ENCODE measurements around the gene DSCAML1.

DSCAML1 gene

DNA sequence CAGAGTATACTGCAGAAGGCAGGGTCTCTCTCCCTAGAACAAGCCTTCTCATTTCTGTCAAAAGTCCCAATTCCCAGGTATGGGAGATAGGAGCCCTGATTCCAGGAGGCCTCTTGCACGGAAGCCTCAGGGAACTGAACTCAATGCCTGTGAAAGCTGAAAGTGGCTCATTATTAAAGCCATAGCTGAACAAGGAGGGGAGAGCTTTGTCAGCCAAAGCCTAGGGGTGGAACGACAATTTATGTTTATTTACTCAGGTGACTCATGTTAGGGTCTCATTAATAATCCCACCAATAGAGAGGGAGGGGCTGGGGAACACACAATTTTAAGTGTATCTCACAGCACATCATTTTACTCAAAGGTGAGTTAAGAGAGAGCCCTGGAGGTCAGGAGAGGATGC, 44.9 kb downstream of the DSCAML1 start:
- DNase-seq (ENCODE audit: low read depth) = no peak

DNA sequence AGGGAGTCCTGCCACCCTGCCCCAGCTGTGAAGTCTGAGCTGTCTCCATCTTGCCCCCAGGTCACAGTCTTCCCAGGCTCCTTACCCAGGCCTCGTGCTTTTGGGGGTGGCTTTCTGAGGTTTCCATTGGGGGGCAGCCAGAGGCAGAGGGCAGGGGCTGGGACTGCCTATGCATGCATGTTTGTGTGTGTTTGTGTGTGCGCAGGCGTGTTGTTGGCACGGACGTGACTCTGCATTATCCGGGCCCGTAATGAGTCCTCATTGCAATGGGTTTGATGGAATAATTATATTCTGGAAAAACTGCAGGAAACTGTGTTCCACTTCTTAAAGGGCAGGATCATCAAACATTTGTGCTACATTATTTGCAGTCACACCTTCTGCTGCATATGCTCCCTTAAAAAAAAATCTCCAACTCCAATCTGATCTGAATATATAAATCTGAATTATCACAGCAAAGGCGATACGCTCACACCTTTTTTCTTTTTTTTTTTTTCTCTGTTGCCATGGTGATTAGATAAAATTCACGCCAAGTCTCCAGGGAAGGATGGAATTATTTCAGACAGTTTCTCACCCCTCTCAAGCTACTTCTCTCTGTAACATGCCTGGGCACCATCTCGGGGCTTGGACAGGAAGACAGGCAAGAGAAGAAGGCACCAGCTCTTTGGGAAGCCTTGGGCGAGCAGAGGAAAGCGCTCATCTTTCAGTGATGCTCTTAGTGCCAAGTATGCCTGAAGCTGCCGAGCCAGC, 45.9 kb downstream of the DSCAML1 start:
- DNase-seq (ENCODE audit: low read depth) = no peak

DNA sequence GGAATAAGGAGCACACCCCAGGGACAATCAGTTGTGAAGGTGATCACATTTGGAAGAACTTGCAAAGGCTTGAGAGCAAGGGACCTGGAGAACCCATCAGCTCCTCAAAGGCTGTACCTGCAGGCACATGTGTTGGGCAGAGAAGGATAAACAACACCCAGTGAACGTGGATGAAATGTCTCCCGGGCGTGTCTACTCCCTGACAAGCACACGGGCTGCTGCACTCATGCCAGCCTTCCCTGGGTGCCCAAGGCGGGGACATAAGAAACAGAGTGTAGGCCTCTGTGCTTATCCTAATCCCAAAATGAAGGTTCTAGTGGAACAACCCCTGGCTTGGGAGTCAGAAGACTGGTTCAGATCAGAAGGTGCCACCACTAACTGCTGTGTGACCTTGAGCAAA, 46.7 kb downstream of the DSCAML1 start:
- no peak for DNase-seq (ENCODE audit: low read depth)

DNA sequence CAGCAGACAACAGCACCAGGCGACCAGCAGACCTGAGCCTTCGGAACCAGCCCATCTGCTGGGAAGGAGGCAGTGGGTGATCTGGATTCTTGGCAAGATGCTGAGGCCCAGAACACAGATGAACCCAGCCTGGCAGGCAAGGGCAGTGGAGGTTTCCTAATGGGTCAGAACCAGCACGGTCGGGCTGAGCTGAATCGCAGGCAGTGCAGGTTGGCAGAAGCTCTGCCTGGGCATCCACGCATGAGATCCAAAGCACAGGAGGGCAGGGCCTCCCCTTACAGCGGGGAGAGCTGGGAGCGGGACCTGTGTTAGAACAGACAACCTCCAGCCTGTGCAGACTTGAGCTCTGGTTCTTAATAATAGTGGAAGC, 47.5 kb downstream of the DSCAML1 start:
- no peak for DNase-seq (ENCODE audit: low read depth)

DNA sequence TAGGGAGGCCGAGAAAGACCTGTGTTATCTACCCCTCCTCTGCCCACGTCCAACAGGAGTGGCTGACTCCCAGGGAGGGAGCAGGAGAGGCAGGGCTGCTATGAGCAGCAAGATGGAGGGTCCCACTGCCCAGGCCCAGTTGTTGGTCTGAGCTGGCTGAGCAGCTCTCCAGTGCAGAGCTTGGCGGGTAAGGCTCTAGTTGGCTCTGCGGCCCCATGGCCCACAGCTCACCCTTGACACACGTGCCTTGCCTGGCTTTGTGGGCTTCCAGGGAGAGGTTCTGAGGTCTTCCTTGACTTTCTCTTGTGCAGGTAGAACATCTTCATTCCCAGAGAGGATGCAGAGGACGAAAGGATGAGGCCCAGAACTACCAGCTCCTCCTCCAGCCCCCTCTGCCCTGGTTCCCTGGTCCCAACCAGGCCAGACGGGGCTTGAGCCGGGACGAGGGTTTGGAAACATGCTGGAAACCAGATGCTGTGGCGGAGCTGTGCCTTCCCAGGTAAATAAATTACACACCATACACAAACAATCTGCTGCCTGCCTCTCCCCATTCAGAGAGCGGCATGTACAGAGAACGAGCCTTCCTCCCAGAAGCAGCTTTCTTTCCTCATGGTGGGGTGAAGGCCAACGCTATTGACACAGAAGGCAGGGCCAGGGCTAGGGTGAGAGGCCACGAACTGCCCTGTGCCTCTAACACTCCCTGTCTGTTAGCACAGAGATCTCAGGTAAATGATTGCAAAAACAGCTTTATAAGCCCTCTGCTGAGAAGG, 48.1 kb downstream of the DSCAML1 start:
- DNase-seq (ENCODE audit: low read depth) = no peak

DNA sequence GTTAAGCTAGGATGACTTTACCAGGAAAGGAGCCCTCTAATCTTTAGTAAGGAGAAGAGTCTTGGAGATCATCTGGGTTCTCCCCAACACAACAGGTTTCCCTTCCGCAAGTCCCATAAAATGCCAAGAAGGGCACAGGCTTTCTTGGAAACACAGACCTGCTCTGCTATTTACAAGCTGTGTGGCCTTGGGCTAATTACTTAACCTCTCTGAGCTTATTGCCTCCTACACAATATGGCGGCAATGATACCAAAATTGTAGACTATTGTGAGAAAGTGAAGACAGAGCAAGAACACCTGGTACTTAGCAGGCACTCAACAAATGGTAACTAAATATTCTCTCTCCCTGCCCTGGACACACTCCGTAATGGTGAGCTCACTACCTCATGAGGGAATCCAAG, 49.1 kb downstream of the DSCAML1 start:
- no peak for DNase-seq (ENCODE audit: low read depth)

DNA sequence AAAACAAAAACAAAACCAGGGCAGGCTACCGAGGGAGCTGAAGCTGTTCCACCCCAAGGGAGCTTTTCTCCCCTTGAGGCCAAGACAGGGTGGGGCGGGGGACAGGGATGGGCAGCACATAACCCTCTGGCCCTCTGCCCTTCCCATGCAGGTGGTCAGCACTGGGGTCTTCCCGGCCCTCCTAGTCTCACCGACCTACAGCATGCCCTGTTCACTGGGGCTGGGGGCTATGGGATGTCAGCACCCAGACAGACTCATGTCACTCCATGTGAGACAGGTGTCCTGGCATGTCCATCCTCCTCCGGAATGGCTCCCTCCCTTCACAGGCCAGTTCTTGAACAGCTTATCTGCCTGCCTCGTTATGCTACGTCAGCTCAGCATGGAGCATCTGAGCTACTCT, 51.7 kb downstream of the DSCAML1 start:
- DNase-seq (ENCODE audit: low read depth) = no peak

DNA sequence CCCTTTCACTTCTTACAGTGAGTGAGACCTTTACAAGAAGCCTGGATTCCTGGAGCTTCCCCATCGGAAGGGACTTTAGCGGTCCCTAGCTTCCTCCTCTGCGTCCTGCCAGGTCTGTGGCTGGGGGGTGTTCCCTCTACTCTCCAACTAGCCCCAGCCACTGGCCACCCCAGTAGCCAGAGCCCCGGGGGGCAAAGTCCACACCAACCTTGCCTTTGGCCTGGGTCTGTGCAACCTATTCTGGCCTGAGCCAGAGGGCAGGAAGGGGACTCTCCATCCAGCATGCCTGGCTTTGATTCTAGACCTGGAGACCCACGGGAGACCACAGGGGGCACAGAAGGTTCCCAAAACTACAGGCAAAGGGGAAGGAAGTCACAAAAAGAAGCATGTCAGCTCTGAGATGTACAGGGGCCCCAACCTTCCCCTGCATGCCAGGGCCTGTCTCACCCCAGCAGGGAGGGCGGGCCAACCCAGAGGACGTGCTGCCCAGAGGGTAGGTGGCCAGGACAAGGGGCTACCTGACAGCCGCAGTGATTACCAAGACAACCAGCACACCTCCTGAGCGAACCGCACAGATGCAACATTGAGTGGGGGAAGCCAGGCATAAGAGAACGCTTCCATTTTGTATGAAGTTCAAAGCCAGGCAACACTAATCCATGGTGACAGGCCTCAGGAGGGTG, 52.4 kb downstream of the DSCAML1 start:
- DNase-seq (ENCODE audit: low read depth) = no peak

DNA sequence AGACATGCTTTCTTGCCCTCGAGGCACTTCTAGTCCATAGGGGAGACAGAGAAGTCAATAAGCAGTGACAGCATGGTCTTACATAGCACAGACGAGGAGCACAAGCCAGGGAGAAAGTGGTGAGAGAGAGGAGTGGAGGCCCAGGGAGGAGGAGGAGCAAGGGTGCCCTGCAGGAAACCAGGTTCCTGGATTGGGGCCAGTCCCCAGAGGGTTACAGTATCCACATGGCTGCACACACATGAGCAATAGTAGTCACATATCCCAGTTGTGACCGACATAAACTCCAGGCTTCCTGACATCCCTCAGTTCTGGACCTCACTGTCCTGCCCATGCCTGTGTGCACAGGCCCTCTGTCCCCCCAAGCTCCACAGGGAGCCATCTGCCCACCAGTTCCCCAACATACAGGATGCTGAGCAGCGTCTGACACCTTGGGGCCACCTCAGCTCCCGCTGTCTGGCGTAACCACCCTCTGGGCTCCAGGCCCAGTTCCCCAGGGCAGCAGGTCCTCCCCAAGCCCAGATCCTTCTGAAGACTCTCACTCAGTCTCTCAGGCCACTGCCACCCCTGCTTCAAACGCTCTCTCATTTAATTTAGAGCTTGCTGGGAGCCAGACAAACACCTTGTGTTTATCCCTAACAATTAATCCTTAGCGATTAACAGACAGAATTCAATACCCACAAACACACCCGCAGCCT, 53.7 kb downstream of the DSCAML1 start:
- no peak for DNase-seq (ENCODE audit: low read depth)

DNA sequence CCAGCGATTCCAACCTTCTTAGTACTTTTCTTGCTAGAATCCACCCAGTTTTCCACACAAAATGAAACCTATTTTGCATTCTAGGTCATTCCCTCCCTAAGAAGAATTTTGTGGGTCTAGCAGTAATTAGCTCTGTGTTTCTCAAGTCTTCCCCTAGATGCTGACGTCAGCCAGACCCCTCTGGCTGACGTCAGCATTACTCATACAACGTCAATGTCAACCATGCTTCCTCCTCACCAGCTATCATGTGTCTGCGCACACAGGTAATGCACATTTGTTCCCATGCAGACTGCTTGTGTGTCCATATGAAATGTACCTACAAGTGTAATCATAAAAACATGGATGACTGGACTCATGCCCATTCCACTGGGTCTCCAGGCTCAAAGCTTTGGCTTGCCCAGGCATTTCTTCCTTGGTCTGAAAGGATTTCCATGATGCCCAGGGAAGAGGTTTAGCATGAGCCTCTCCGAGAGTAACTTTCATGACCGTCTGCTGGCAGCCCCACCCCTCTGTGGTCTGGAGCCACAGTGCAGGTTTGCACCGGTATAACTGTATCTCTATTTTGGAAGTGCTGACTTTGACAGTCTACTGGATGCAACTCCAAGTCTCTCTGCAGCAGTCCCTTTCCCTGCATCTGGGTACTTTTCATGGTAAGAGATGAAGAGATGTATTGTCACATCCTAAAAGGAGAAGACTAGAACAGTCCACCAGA, 58.6 kb downstream of the DSCAML1 start:
- no peak for DNase-seq (ENCODE audit: low read depth)

DNA sequence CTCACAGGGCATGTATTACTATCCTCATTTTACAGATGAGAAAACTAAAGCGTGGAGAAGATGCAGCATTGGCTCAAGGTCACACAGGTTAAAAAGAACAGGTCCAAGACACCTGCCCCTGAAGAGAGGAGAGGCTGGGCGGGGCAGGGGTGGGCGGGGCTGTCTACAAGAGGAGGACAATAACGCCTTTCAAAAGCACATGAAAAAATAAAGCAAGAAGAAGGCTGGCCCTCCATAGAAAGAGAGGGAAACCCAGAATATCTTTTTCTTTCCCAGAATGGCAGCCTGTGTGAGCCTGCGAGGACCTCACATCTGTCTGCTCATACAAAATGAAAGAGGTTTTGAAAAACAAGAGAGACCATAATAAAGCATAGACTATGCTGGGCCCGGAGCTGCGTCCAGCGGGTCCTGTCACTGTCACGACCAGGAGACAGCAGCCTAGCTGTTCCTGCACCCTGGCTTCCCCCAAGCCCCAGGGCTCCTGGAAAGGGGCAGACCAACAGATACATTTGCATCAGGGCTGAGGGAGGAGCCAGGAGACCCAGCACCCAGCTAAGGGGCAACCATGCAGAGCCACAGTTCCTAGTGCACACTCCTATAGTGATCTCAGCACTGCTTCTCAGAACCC, 61.6 kb downstream of the DSCAML1 start:
- DNase-seq (ENCODE audit: low read depth) = no peak

DNA sequence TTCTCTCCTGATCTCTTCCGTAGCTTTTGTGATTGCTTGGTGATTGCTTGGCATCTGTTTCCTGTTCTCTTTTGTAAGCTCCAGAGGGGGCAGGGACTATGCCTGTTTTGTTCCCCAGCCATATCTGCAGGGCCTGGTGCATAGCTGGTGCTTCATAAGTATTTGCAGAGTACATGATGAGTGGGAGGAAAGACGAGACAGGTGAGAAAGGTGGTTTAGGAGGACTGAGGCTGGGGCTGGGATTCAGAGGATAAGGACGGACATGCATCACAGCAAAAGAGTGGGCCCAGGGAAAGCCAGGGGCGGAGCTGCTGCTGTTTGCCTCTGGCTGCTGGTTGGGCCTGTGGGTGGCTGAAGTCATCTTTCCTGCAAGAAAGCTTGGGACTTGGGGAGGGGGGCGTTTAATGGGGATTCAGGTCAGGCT, 62.4 kb downstream of the DSCAML1 start:
- no peak for DNase-seq (ENCODE audit: low read depth)

DNA sequence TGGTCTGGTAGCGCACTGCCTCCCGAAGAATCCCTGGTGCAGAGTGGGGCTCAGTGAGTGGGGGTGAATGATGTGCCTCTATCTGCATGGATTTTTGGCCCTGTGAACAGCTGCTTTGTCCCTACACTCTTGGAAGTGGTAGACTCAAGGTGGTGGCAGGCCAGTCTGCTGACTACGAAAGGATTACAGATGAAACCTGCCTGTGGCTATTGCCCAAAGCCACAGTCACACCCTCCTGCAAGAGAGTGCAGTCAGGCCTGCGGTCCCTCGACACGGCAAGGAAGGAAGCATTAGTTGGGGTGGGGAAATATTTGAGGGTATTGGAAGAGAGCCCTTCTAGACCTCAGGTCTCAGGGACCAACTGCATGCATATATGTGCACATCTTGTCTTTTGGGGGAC, 63.7 kb downstream of the DSCAML1 start:
- no peak for DNase-seq (ENCODE audit: low read depth)

DNA sequence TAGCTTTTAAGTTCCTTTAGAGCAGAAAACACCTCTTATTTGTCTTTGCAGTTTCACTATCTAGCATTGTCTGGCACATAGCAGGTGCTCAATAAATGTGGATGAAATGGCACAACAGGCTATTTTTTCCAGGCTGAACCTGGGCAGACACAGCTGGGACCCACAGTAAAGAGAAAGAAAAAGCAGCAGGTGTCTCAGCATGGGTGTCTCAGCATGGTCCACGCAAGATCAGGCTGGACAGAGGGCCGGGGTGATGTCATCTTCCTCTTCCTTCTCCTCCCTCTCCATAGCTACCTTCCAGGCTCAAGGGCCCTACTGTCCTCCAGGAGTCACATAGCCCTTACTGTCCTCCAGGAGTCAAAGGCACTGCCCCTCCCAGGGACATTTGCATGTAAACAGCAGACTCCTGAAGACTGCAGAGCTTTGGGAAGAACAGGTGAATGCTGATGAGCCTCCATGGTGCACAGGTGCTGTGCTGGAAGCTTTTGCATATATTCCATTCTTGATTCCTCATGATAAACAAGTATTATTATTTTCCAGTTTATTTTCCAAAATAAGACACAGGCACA, 65.2 kb downstream of the DSCAML1 start:
- no peak for DNase-seq (ENCODE audit: low read depth)

DNA sequence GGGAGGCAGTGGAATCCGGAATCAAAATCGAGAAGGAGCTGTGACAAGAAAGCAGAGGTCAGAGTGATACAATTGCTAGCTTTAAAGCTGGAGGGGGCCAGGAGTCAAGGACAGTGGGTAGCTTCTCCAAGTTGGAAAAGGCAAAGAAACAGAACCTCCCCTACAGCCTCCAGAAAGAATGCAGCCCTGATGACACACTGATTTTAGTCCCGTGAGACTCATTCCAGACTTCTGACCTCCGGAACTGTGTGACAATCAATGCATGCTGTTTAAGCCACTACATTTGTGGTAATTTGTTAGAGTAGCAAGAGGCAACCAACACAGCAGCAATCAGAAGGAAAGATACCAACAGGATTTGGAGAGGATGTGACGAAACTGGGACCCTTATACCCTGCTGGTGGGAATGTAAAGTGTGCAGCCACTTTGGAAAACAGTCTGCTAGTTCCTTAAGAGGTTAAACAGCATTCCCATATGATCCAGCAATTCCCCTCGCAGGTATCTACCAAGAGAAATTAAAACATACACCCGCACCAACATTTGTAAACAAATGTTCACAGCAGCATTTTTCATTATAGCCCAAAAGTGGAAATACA, 66.7 kb downstream of the DSCAML1 start:
- no peak for DNase-seq (ENCODE audit: low read depth)

DNA sequence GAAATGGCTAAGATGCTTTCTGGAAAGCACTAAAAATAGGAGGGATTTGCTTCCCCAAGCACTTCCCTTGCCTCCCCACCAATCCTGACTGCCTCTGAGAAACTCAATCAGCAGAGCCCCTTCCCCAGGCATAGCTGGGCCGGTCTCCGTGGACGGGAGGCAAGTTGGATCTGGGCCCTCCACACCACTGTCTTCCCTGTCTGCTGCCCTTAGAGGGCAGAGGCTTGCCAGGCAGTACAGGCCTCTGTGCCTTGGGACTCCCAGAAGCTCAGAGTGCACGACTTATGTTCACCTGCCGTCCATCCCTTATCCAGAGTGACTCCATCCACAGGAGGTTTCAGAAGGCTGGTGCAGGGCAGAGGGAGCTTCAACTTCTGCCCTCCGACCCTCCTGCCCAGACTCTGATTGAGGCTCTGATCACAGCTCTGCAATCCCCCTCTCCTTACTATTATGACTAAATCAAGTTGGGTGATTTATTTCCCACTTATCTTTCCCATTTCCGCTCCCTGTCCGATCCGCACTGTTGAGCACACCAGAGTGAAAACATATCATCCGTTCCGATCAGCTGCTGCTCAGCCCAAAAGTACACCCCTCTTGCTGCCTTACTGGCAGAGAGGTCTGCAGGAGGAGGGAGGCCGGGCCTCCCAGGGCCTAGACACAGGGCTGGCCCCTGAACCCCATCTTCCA, 71.8 kb downstream of the DSCAML1 start:
- no peak for DNase-seq (ENCODE audit: low read depth)

DNA sequence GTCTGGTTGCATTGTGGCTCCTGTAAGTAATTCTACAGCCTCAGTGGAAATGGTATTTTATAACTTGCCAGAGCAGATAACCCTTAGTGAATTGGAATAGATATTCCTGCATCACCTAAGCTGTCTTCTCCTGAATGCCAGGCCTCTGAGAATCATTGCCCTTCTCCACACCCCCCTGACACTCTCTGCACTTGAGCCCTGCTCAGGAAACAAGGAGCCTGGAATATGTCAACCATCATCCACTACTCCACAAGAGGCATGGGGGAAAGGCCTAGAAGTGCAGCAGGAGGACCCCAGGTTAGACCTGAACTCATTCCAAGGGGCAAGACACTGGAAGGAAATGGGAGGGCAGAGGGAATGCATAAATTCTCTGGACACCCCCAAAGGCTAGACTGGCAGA, 72.4 kb downstream of the DSCAML1 start:
- no peak for DNase-seq (ENCODE audit: low read depth)

DNA sequence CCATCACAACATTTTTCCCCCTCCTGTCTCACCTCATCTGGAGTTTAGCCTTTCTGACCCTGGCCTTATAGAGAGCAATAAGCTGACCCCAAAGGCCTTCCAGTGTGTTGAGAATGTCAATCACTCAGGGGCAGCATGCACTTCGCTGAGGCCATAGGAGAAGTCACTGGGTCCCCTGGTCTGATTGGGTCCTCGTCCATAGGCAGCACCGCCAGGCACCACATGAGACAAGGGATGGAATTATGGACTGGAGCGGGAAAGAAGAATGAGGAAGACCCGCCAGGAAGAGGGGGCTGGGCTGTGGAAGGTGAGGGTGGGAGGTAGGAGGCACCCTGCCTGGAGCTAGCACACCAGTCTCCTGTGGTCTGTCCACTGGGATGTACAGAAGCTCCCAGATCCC, 72.9 kb downstream of the DSCAML1 start:
- no peak for DNase-seq (ENCODE audit: low read depth)

DNA sequence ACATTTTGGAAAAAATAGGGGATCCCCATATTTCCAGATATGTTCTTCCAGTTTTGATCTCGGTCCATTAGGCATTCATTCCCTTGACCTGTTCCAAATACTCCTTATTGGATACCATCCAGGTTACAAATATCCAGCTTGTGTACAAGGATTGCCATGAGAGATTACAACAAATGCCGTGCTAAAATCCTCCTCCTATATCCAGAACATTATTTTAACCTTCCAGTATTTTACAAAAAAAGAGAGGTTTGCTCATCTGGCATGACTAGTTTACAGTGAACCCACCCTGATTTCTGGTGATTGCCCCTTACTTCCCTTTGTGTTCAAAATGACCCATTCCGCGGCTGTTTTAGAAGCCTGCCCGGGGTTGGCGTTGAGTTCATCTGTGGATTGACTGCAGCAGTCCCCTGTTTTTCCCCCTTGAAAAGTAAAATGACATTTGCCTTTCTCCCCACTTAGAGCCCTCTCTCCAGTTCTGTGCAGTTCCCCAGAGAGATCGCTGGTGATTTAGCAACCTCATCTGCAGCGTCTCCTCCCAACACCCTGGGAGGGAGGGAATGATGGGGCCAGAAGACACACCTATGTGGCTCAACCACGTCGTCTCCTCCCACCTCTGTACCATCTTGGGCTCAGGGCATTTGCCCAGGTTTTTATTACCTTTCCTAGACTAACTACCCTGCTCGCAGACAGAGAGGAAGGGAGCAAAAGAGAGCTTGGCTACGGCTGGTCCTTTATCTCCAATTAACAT, 73.6 kb downstream of the DSCAML1 start:
- DNase-seq (ENCODE audit: low read depth) = no peak
